Suppressor macrophage treated with lipopolysaccharide for 4 hours (primary cell): Measurements from ENCODE around the gene MAD1L1.
A peak's percentile ranks its signal among the peaks of the same experiment; 100 is the strongest.

Source experiments
- DNase-seq: peaks from one replicate; pipeline ENCODE4 v3.0.0-alpha.2; 2020

MAD1L1 gene

DNA sequence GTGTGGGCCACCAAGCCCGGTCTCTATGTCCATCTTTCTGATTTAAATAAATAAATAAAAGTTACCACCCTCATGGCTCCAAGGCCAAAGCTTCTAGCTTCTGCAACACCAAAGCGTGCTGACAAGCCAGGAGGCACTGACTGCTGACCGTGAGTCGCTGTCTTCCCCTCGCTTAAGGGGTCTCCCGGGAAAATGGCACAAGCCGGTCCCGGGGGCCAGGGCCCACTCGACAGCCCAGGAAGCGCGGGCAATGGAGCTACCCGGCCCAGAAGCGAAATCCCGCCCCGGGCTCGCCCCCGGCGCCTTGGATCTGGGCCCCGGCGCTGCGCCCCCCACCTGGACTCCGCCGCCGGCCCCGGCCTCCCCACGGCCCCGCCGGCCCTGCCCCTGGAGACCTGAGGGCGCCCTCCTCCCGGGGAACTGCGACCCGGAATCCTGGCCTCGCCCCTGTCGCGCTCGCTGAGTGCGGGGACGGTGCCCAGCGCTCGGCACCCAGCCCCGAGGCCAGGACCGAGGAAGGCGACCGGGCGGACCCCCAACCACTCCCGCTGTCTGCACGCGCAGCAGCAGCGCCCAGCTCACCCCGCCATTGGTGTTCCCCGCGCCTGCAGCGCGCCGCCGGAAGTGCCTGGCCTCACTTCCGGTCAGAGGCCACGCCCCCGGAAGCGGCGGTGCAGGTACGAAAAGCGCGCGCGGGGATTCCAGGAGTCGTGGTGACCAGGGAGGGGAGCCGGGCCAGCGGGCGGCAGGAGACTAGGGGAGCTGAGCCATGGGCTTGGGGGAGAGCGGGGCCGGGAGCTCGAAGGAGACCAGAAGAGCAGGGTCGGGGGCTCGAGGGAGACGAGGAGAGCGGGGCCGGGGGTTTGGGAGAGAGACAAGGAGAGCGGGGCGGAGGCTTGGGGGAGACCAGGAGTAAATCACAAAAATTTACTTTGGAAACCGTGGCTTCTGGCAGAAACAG lies 9.1 kb upstream of the MAD1L1 start, which contains the start of the genes MRM2 and NUDT1:
Gene MRM2, minus strand, starts transcription at position 626 of the 961 bp plus-strand sequence. Its CDS starts 36 bp downstream, at position 590.
Gene NUDT1, plus strand, starts transcription at position 647 of the 961 bp plus-strand sequence. CDS start 2,349 bp downstream, outside the sequence.
- DNase-seq: peak; percentile 90

DNA sequence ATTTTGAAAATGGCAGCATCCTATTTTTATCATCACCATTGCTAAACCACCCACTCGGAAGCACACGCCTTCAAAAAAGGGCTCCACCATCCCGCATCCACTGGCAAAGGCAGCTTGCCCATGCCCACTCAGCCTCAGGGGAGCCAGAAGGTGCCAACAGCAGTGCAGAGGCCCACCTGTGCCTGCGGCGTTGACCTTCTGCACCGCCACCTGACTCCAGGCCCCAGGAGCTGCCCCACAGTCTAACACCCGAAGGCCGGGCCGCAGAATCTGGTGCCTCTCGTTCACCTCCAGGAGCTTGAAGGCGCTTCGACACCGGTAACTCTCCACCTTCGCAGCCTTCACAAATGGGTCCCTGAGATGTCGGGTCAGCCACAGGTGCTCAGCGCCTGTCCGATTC lies 6.5 kb upstream of the MAD1L1 start:
- DNase-seq: no peak

DNA sequence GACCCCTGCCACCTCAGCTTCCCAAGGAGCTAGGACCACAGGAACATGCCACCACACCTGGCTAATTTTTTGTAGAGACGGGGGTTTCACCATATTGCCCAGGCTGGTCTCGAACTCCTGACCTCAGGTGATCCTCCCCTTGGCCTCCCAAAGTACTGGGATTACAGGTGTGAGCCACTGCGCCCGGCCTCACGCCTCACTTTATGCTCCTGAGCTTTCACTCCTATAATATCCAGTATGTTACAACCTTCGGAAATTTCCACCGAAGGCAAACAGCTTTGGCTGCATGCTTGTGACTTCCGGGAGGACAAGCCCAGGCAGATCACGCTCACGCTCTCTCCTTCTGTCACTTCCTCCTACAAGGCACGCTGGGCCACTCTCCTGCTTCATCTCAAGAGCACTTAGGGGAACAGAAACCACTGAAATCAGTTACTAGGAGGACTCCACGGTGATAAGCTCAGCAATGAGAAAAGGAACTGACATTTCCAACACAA lies 4.4 kb upstream of the MAD1L1 start:
- peak; percentile 96 for DNase-seq

DNA sequence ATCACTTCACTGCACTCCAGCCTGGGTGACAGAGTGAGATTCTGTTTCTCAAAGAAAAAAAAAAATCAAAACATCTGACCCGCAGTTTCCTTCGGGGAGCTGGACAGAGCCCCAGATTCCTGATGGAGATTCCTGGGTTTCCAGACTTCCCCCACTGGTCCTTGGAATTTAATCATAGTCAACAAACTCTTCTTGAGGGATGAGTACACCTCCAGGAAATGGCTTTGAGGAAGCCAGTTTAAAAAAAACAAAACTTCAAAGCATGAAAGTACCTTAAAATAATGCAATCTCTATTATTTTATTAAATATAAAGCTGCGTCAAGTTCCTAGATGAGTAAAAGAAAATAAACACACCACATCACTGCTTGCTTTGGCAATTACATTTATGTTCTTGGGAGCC lies 1.2 kb upstream of the MAD1L1 start:
- no peak for DNase-seq

DNA sequence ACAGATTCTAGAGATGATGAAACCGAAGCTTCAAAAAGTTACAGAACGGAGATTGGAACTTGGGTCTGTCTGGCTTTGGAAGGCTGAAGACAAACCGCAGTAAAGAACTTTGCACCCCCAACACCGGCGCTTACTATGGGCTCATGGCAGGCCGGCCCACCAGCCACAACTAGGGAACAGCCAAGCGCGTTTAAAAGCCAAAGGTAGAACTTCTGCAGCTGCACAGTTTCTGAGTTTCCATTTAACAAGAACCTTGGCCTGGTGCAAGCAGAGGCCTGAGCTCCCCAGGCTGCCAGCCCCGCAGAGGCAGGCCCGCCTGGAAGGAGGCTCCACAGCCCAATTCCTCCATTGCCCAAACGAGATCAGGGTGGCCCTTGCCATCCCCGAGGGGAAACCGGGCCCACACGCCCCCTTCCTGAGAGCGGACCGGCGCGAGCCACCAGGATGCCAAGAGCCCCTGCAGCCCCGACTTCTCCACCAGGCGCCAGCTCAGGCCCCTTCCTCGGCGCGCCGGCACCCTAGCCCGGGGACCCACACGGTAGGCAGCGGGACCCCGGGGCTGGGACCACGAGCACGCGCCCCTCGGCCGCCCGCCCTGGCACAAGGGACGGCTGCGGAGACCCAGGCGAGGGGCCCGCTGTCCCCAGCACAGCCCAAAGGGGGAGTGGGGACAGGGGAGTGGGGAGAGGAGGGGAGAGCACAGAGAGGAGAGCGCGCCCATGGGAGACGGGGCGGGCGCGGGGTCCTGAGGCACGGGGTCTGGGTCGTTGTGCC lies 566 bp downstream of the MAD1L1 start:
- DNase-seq: peak; percentile 29

DNA sequence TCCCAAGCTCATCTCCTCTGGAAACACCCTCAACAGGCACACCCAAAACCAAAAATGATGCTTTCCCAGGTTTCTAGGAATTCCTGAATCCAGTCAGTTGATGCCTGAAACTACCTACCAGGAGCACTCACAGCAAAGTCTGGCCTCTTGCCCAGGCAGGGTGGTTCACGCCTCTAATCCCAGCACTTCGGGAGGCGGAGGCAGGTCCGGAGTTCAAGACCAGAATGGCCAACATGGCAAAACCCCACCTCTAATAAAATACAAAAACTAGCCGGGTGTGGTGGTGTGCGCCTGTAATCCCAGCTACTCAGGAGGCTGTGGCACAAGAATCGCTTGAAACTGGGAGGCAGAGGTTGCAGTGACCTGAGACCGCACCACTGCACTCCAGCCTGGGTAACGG lies 1.9 kb downstream of the MAD1L1 start:
- no peak for DNase-seq

DNA sequence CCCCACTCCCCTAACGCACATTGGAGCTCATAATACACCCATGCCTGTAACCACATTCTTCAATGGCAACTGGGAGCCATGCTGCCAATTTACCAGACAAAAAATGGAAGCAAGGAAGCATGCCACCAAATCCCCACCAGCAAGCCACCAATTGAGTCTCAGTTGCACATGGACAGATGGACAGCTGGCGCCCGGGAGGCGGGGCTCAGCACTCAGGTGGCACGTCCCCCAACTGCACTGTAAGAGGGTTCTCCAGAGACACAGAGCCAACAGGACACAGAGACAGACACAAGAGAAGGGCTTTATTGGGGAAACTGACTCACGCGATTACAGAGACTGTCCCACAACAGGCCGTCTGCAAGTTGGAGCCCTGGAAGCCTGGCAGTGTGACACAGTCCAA lies 2.5 kb downstream of the MAD1L1 start:
- DNase-seq: no peak

DNA sequence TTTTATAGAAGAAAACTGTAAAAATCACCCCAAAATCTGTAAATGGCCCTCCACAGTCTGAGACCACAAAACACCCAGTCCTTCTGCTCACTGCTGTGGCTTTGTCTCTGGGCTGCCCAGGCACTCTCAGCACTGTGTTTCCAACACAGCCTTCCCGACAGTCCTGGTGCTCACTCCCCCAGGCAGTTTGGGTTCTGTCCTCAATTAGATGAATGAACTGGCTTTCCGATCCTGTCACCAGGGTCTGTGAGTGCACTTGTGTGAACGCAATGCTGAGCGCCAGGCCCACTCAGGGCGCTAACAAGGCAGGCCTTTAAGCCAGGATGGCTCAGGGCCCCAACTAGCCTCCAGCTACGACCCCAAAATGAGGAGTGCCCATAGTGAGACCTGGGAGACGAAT lies 3.3 kb downstream of the MAD1L1 start:
- DNase-seq: no peak

DNA sequence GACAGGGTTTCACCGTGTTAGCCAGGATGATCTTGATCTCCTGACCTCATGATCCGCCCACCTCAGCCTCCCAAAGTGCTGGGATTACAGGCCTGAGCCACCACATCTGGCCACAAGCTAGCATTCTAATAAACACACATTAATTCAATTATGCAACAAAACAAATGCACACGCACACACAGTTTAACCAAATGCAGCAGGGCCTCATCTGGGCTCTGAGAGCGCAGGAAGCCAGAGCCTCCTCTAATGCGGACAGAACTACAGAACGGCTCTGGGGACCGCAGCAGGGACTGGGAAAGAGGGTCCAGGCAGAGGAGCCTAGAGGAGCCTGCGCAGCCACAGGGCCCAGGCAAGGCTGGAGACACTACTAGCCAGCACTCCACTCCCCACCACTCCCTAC lies 3.8 kb downstream of the MAD1L1 start:
- DNase-seq: no peak

DNA sequence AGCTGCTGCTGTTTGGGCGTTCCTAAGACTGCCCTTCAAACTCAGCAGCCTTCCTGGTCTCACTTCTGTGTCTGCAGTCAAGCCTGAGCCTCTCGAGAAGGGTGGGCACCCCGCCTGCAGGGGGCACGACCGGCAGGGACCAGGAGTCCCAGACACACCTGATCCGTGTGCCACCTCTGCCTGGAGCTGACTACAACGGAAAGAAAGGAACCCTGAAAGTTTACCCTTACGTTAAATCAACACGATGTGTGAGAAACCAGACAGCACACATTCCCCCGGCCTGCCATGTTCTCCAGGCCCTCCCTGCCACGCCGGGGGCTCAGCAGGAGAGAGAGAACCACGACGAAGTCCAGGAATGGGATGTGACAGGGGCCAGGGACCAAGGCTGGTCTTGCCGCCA lies 5.0 kb downstream of the MAD1L1 start:
- no peak for DNase-seq

DNA sequence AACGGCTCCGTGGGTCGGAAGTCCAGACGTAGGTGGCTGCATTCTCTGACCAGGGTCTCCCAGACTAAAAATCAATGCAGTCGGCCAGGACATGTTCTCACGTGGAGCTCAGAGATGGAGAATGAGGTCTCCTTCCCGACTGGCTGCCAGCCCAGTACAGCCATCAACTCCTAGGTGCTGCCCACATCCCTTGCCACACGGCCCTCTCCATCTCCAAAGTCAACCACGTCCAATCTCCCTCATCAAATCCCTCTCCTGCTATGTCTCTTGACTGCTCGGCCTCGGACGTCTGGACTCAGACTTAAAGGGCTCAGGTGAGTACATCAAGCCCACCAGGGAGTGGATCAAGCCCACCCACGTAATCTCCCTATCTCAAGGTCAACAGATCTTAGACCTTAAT lies 6.9 kb downstream of the MAD1L1 start:
- DNase-seq: no peak

DNA sequence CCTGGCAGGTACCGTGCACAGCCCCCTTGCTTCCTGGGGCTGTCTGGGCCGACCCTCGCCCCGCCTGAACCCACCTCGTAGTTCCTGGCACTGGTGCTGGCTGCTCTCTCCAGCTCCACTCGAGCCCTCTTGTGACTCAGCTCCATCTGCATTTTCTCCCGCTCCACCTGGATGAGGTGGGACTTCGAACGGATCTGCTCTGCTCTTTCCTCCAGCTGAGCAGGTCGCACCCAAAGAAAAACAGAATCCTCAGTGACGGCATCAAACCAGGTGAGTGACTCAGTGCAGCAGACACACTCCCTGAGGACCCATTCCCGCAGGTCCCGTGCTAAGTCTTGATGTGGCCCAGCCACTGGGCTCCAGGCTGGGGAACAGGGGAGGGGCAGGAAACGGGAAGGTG lies 7.4 kb downstream of the MAD1L1 start:
- no peak for DNase-seq

DNA sequence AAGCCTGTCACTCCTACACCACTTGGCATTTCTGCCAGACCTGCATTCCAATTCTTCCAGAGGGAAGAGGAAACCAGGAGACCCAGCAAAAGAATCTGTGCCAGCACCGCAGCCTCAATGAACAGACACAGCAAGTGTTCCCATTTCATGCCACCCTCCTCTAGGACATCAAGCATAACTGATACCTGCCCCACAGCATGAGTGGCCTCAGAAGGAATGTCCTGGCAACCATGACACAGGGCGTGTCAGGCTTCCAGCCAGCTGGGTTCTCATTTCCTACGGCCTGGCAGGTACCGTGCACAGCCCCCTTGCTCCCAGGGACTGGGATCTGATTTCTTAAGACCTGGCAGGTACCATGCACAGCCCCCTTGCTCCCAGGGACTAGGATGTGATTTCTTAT lies 7.8 kb downstream of the MAD1L1 start:
- DNase-seq: no peak

DNA sequence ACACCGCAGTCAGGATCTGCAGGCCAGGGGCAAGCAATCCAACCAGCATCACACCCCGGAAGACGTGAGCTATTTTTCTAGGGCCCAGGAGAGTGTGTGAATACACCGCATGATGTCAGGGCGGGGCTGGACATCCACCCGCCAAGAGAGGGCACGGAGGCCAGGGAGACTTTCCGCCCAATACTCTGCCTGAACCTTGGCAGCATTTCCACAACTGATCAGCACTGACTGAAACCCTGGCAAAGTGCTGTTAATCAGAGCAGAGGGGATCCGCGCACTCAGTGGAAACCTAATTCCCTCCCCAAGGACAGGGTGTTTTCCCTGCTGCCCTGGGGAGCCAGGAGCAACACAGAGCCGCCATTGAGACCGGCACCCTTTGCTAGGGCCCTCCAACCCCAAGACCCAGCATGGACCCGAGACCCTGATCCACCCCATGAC lies 8.2 kb downstream of the MAD1L1 start:
- DNase-seq: no peak

DNA sequence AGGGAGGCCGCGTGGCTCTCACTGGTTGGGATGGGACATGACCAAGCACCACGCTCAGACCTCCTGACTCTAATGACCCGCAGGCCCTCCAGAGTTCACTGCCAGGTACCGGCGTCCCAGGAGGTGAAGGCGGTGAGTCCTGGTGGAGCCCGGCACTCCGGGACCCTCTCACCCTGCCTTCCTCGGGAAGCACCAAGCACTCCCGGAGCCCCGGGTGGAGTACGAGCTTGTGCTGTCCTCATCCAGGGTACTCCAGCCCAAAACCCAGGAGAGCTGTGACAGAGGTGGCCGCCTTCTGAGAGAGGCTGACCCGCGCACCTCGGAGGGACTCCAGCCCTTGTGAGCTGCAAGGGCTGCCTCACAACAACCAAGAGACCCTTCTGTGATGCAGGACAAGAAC lies 9.4 kb downstream of the MAD1L1 start:
- no peak for DNase-seq

DNA sequence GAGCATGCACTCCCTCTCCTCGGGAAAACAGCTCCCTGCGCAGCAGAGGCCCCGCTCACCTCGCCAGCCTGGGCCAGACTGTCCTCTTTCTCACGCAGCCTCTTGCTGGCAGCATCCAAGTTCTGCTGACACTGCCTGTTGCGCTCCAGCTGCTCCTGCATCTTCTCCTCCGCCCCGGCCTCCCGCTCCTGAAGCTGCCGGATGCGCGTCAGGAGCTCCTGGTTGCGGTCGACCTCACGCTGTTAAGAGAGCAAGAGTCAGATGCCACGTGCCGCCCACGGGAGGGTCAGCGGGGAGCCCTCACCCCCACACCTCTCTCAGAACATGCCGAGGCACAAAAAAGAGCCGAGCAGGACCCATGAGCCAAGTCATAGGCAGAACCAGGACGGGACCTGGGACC lies 10.2 kb downstream of the MAD1L1 start:
- no peak for DNase-seq

DNA sequence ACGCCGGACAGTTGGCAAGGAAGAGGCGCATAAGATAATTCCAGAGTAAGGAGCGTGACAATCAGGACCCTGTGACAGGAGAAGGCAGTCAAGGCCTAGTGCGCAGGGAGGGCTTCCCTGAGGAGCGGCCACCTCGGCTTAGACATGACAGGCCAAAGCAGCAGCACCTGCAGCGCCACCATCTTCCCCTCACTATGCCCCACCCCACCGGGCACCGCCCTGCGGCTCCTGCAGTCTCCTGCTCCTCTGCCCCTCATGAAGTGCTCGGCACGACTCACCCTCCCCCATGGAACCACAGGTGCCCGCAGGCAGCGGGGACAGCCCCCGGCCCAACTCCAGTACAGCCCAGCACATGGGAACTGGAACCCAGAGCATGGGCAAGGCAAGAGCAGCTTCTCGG lies 11.8 kb downstream of the MAD1L1 start:
- no peak for DNase-seq

DNA sequence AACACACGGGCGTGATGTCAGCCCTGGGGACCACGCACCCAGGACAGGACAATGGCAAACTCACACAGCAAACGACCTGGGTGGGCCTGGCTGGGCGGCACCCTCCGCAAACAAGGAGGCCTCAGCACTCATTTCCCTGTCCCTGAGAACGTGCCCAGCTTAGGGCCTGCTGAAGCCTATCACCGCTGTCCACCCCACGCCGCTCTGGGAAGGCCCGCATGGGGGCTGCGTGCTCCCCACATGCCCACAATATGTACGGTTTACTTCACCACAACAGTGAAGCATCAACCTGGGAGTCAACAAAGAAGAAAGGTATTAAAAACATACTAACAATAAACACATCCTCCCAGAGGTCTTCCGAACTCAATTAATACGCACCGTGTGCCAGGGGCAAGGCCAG lies 12.2 kb downstream of the MAD1L1 start:
- no peak for DNase-seq

DNA sequence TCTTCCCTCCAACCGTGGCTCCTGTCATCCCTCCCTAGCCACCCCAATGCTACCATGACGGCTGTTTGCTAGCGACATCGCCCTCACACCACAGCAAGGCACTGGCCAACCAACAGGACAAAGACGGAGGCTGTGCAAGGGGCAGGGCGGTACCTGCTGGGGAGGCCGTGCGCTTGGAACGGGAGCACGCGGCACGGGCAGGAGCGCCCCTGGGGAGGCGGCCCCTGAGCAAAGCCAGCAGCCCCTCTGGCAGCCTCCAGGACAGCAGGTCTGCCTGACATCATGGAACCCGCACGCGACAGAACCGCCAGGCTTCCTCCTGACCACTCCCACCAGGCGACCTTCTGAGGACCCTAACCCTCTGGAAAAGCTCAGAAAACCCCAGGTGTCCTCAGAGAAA lies 12.7 kb downstream of the MAD1L1 start:
- DNase-seq: no peak

DNA sequence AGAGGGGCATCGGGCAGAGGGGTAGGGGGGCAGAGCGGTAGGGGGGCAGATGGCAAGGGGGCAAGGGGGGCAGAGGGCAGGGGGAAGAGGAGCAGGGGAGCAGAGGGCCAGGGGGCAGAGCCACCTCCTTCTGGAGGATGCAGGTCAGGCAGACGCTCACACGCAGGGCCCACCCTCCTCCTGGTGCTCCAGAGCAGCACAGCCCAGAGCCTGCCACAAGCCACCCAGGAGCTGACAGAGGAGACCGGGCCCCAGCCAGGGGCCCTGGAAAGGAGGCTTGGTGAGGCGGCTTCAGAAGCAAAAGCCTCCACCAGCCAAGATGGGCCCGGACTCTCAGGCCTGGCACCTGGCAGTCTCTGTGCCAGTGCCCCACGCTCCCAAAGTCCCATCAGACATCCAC lies 13.1 kb downstream of the MAD1L1 start:
- no peak for DNase-seq

DNA sequence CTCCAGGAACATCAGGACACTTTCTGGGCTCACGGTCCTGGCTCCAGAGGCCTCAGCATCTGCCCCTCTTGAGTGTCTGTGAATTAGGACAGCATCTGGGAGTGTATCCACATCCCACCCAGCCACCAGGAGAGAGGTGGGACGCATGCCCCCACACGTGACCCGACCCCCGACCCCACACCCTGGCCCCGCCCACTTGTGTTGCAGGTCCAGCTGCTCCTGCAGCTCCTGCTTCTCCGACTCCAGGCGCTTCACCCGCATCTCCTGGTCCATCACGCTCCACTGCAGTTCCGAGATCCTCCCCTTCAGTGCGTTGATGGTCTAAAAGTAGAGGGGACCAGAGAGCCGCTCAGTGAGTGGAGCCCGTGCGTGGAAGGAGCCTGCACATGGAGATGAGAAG lies 13.6 kb downstream of the MAD1L1 start:
- no peak for DNase-seq

DNA sequence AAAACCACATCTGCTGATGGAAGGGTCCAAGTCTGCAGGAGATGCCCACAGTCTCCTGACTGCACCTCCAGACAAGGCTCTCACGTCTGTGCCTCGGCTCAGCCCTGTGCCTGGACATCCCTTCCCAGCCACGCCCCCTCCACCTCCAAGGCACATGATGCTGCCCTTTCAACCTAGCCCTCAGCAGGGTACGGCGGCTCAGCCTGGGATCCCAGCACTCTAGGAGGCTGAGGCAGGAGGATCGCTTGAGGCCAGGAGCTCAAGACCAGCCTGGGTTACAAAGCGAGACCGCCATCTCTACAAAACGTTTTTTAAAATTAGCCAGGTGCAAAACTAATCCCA lies 14.3 kb downstream of the MAD1L1 start:
- DNase-seq: no peak

DNA sequence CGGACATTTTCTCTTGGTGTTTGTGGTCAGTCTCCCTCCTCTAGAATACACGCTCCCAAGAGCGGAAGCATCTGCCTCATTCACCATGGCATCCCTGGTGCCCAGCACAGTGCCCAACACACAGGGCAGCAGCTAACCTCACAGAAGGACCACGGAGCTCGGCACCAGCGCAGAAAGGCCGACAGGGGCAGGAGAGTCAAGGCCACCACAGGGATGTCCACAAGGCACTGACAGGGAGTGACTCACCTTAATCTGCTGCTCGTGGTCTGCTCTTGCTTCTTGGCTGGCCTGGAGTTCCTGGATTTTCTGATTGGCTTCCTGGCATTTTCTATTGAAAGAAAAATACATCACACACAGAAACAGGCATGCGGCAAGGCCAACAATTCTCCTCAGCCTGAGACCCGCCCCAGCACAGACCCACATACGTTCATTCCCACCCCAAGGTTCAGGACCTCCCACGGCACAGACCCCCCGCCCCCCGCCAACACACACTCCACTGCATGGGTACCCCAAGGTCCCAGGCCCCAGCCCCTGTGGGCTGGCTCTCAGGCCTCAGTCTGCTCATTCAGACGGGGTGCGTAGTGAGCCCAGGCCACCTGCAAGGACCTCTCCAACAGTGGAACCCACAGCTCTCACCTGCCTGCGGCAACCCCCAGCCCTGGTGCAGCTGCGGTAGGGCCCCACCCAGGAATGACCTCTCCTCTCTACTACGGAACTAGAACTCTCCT lies 14.9 kb downstream of the MAD1L1 start:
- no peak for DNase-seq
